Gastrocnemius medialis (tissue), 4 donors: Measurements from ENCODE around the gene KLLN.
"Not testable (repeated sequence)": the region's sequence is repeated elsewhere in the genome, so short reads cannot be mapped to it uniquely, and the experiment has no call there.

Source experiments
- POLR2A ChIP-seq, 2 donors: fragments of 450-650 bp; IDR thresholded peaks; one replicate each; pipeline ENCODE4 v1.6.1; 2017; ENCODE audit warnings: antibody characterized with exemption in 2 of 2, mild to moderate bottlenecking in 2 of 2, moderate library complexity in 2 of 2
- TF ChIP-seq, protein P1 (sequence below), 5 experiments: fragments of 450-650 bp in 3 of 5; fragments of 200-600 bp in 2 of 5; sonication (generic) in 2 of 5; IDR thresholded peaks in 4 of 5; conservative IDR thresholded peaks in 1 of 5; 1 replicate in 4 of 5; 2 replicates in 1 of 5; pipeline ENCODE4 v1.5.1; 2016 to 2019; ENCODE audit warnings: antibody characterized with exemption in 5 of 5, mild to moderate bottlenecking in 3 of 5, moderate library complexity in 3 of 5

DNA sequence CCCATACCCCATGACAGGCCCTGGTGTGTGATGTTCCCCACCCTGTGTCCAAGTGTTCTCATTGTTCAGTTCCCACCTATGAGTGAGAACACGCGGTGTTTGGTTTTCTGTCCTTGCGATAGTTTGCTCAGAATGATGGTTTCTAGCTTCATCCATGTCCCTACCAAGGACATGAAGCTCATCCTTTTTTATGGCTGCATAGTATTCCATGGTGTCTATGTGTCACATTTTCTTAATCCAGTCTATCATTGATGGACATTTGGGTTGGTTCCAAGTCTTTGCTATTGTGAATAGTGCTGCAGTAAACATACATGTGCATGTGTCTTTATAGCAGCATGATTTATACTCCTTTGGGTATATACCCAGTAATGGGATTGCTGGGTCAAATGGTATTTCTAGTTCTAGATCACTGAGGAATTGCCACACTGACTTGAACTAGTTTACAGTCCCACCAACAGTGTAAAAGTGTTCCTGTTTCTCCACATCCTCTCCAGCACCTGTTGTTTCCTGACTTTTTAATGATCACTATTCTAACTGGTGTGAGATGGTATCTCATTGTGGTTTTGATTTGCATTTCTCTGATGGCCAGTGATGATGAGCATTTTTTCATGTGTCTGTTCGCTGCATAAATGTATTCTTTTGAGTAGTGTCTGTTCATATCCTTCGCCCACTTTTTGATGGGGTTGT is 18.2 kb upstream of the KLLN start:
- TF ChIP-seq, protein P1, sequence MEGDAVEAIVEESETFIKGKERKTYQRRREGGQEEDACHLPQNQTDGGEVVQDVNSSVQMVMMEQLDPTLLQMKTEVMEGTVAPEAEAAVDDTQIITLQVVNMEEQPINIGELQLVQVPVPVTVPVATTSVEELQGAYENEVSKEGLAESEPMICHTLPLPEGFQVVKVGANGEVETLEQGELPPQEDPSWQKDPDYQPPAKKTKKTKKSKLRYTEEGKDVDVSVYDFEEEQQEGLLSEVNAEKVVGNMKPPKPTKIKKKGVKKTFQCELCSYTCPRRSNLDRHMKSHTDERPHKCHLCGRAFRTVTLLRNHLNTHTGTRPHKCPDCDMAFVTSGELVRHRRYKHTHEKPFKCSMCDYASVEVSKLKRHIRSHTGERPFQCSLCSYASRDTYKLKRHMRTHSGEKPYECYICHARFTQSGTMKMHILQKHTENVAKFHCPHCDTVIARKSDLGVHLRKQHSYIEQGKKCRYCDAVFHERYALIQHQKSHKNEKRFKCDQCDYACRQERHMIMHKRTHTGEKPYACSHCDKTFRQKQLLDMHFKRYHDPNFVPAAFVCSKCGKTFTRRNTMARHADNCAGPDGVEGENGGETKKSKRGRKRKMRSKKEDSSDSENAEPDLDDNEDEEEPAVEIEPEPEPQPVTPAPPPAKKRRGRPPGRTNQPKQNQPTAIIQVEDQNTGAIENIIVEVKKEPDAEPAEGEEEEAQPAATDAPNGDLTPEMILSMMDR (IDR thresholded peaks at IDR 0.05 in 4 of 5, conservative IDR thresholded peaks at IDR 0.05 in 1 of 5): not testable (repeated sequence)
- TF ChIP-seq POLR2A (IDR thresholded peaks at IDR 0.05): not testable (repeated sequence)
